HG02610 (cell line): Measurements from ENCODE around the gene VWA5B1.
"Not testable (repeated sequence)": the region's sequence is repeated elsewhere in the genome, so short reads cannot be mapped to it uniquely, and the experiment has no call there.

ENCODE experiments used
- ATAC-seq: cut with Tn5 transposase; IDR thresholded peaks from one replicate; pipeline ENCODE4 v1.9.1; 2021; ENCODE audit warnings: mild to moderate bottlenecking, moderate library complexity; ENCODE audit not compliant: unreplicated experiment

Gene VWA5B1, protein sequence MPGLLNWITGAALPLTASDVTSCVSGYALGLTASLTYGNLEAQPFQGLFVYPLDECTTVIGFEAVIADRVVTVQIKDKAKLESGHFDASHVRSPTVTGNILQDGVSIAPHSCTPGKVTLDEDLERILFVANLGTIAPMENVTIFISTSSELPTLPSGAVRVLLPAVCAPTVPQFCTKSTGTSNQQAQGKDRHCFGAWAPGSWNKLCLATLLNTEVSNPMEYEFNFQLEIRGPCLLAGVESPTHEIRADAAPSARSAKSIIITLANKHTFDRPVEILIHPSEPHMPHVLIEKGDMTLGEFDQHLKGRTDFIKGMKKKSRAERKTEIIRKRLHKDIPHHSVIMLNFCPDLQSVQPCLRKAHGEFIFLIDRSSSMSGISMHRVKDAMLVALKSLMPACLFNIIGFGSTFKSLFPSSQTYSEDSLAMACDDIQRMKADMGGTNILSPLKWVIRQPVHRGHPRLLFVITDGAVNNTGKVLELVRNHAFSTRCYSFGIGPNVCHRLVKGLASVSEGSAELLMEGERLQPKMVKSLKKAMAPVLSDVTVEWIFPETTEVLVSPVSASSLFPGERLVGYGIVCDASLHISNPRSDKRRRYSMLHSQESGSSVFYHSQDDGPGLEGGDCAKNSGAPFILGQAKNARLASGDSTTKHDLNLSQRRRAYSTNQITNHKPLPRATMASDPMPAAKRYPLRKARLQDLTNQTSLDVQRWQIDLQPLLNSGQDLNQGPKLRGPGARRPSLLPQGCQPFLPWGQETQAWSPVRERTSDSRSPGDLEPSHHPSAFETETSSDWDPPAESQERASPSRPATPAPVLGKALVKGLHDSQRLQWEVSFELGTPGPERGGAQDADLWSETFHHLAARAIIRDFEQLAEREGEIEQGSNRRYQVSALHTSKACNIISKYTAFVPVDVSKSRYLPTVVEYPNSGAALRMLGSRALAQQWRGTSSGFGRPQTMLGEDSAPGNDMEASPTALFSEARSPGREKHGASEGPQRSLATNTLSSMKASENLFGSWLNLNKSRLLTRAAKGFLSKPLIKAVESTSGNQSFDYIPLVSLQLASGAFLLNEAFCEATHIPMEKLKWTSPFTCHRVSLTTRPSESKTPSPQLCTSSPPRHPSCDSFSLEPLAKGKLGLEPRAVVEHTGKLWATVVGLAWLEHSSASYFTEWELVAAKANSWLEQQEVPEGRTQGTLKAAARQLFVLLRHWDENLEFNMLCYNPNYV

DNA sequence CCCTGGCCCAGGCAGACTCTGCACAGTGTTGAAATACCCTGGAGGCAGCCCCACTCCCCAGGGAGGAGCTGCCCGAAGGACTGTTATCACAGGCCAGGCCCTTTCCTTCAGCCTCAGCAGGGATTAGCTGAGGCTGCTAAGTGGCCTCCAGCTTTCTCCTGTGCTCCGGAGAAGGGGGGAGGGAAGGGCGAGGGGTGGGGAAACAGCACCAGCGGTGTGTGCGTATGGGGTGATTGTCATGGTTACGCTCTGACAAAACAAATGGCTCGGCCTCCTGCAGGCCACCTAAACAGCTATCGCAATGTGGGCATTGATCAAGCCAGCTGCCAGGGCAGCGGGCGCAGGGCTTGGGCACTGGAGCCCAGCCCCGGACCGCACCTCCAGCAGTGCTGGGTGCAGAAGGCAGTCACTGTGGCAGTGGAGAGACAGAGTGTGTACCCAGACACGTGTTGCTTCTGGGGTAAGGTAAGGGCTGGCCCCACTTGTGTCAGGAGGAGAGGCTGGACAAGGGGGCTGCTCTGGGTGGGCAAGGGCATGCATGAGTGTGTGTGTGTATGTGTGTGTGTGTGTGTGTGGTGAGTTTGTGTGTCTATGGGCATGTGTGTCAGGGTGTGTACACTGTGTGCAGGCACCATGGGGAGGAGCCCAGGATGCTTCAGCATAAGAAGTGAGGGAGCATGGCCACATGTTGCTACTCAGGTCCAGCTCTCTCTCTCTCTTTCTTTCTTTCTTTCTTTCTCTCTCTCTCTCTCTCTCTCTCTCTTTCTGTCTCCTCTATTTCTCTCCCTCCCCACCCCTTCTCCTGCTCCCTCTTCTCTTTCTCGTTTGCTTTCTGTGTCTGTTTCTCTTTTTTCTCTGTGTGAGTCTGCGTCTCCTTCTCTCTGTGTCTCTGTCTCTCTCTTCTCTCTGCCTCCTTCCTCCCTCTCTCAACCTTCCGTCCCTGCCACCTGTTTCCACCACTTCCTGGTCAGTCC is at the start of gene VWA5B1:
VWA5B1 (plus strand) TSS at position 252 of the 974 bp plus-strand sequence. CDS start 19,727 bp downstream, outside the sequence.
- no peak for ATAC-seq

DNA sequence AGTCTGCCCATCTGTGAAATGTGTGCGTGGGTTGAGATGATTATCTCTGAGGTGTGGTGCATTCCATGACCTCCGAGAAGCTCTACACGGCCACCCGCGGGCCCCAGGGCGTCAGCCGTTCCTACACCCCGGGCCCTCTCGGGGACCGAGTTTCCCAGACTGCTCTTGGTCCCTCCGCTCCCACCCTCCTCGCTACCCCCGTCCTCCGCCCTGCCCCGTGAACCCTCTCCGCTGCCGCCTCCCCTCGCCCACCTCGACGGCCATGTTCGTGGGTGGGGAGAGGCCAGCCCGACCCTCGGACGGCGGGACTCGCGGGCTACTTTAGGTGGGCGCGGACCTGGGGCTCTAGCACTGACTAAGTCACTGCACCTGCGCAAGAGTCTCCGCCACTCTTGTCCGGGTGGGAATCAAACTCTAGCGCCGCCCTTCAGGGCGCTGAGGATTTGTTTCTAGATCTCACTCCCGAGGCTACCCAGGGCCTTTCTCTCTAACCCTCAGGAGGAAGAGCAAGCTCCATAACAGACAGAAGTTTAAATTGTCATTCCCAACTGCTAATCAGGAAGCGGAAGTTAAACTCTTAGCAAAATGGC is 47.7 kb upstream of the VWA5B1 start:
- no peak for ATAC-seq

DNA sequence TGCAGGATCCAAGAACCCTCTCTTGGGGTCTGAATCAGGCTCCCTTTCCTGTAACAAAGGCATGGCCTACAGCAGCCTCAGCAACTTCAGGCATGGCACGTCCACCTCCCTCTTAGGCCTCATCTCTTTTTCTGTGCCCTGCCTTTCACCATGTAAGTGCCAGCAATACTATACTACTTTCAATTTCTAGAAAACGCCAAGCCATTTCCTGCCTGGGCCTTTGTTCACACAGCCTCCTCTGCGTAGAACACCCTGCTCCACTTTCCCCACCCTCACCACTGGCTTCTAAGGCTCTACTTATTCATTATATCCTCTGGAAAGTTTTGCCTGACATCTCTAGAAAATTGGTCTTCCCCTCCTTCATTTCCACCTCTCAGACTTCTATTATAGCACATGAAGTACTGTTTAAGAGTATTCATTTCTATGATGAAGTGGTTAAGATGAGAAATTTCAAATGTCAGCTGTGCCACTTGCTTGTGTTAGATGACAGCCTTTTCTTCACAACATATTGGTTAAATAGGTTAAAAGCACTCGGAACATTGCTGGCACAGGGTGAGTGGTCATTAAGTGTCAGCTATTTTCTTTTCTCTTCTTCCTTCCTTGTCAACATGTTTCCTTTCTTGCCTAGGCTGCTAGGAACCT is 41.6 kb upstream of the VWA5B1 start:
- no peak for ATAC-seq

DNA sequence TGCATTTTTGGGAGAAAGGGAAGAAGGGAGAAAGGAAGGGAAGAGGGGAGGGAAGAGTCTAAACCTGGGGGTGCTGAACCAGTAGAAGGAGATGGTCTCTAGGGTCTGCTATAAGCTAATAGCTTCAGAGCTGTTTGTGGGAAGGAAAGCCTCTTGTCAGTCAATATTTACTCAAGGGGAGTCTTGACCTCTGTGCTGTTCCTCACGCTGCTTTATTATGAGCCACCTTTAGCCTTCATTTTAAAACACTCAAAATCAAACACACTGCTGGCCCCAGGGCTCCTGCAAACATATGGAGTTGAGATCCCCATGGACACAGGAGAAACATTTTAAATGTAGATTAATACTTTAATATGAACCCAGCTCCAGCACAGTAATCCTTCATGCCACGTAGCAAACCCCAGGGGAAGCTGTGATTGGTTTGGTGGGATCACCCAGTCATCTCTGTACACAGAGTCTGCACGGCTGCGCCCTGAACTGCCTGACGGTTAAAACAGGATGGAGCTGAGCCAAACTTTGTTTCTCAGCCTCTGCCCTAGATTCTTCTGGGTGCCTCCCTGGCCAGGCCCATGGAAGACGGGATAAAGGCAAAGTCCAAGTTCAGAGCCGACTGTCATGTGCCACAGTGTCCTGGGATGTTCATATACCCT is 40.2 kb upstream of the VWA5B1 start:
- ATAC-seq: no peak

DNA sequence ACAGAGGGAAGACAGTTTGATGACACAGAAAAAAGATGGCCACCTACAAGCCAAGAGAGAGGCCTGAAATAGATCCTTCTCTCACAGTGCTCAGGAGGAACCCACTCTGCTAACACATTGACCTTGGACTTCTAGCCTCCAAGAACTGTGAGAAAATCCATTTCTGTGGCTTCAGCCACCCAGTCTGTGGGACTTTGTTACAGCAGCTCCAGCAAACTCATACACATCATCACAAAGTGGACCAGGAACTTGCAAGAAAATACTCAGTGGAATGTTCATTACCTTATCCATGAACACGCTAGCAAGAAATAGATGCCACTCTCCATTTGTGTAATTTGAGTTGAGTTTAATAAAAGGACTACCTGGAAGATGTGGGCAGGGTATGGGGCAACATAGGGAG is 38.1 kb upstream of the VWA5B1 start:
- no peak for ATAC-seq

DNA sequence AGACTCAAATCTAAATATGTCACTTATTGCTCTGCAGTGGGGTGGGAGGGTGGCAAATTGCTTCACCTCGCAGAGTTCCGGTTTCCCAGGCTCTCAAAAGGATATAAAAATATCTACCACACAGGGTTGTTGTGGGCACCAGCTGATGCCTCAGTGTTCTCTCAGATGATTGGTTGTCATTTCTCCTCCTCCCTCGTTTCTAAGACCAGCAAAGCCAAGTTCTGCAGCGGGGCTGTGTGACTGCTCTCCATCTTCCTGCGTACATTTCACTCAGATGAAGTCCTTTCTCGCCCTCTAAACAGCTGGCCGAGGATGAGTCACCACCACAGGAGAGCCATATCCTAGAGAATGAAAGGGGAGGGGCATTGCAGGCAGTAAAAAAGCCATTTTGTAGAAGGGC is 35.0 kb upstream of the VWA5B1 start:
- no peak for ATAC-seq

DNA sequence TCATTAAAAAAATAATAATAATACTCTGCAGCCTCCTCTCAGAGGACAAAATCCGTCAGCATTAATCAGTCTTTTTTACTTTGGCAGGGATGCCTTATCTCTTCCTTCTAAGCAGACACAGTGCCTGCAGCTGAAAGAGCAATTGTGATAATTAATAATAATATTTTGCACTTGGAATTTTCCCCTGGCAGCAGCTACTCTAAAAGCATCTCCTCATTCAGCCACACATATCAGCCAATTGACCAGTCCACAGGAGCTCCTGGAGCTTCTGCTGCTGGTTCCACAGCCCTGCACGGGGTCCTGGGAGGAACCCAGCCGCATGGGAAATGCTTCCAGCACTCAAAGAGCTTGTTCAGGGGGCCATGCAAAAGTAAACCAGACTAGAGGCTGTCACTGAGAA is 31.0 kb upstream of the VWA5B1 start:
- ATAC-seq: no peak

DNA sequence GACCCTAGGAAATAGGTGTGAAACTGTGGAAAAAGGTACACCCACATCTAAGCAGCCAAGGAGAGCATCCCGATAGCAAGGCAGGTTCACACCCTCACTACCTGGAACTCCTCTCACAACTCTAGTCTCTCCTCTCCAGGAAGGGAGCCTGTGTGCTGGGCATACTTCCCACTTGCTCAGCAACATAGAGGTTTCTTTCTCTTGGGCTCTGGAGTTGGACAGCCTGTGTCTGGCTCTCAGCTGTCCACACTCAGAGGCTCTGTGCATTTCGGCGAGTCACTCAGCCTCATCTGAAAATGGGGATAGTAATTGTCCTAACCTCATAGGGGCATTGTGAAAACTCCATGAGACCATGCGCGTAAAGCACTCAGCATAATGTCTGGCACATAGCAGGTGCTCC is 29.6 kb upstream of the VWA5B1 start:
- no peak for ATAC-seq

DNA sequence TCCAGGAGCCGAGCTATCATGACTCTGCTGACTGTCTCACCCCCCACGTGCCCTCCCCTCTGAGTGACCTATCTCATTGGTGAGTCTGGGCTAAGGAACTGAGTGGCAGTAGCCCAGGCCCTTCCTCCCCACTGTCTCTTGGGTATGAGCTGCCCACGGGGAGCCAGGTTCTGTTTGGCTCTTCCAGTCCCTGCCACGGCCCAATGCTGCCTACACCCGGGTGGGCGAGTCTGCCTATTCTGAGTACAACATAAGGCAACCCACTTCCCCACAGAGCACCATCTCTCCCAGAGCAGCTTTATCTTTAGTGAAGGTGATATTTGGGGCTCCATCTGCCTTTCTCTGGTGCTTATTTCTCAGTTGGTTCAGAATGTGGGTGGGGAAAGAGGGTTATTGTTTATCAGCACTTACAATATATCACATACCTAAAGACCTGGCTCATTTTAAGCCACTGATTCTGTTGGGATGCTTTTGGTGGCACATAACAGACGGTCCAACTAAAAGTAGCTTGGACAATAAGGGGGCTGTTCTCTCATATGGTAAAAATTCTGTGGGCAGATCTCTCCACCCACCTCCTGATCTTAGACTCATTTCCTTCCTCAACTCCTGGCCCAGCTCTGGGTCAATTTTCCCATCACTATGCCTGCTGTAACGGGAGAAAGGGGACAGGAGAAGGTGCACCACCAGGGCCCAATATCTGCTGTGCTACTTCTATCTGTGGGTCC is 27.7 kb upstream of the VWA5B1 start:
- no peak for ATAC-seq

DNA sequence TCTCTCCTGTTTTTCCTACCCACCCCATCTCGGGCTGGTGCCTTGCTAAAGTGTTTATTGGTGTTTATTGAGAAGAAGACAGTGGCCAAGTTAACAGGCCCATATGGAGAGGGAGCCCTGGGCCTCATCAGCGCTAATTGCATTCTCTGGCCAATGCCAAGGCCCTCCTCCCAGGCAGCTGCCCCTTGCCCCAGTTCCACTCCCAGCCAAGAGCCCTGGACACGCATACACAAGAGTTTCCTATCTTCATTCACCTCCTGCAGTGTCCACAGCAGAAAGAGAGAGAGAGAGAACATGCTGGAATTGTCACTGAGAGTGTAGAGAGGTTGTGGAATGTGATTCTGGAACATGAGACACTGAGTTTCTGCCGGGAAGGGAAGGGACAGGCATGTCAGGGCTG is 25.4 kb upstream of the VWA5B1 start:
- no peak for ATAC-seq

DNA sequence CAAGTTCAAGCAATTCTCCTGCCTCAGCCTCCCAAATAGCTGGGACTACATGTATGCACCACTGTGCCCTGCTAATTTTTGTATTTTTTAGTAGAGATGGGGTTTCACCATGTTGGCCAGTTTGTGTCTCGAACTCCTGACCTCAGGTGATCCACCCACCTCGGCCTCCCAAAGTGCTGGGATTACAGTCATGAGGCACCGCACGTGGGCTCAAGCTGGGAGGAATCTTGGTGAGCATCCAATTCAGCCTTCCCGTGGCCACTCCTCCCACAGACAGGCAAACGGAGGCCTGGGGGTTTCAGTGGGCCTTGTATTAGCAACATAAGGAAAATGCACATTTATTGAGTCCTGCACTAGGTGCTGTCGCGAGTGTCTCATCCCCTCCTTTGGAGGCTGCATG is 24.5 kb upstream of the VWA5B1 start:
- ATAC-seq: no peak

DNA sequence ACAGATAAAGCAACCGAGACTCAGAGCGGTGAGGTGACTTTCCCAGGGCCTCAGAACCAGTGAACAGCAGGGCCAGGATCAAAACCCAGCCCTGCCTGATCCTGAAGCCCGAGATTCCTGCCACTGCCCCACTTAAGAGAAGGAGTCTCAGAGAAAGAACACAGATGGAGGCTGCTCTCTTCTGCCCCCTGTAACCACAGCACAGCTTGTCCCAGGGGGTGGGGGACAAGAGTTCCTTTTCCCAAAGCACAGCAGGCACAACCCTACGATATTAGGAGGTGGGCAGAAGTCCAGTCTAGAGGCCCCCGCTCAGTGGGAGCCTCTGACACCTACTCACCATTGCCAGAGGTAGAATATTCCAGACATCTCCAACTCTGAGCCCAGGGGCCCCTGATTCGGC is 24.0 kb upstream of the VWA5B1 start:
- ATAC-seq: no peak

DNA sequence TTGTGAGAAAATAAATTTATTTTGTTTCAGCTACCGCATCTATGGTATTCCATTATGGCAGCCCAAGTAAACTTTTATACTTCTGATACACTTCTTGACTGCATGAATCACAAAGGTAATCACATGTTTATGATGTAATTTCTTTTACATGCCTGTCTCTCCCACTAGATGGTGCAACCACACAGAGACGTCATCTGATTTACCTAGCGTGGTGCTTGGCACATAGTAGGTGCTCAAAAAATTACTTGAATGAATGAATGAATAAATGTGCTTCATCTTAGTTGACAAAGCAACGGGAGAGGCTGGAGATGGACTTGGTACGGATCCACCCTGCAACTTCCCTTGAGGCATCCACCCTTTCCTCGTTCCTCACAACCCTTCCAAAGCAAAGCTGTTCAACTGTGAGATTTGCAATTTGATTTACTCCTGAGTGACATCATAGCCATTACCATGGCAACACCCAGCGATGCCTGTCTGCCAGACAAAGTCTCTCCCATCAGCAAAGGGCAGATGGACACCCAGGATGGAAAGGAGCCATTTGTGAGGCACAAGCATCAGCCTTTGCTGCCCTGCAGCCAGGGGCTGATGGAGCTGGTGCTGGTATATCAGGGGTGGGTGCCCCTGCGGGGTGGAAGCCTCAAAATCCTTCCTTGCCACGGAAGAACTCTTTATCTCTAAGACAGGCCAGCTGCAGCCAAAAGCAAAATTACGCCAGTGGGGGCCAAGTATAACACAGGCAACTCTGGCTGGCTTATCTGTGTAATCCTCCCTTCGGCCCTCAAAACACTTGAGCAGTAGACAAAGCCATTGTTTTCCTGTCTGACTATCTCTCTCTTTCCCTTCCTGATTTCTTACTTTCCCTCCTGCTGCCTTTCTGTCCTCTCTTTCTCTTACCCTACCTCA is 18.9 kb upstream of the VWA5B1 start:
- ATAC-seq: no peak

DNA sequence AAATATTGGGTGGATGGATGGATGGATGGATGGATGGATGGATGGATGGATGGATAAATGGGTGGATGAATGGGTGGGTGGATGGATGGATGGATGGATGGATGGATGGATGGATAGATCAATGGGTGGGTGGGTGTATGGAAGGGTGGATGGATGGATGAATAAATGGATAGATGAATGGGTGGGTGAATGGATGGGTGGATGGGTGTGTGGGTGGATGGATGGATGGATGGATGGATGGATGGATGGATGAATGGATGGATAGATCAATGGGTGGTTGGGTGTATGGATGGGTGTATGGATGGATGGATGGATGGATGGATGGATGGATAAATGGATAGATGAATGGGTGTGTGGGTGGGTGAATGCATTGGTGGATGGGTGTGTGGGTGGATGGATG is 17.0 kb upstream of the VWA5B1 start:
- ATAC-seq: not testable (repeated sequence)

DNA sequence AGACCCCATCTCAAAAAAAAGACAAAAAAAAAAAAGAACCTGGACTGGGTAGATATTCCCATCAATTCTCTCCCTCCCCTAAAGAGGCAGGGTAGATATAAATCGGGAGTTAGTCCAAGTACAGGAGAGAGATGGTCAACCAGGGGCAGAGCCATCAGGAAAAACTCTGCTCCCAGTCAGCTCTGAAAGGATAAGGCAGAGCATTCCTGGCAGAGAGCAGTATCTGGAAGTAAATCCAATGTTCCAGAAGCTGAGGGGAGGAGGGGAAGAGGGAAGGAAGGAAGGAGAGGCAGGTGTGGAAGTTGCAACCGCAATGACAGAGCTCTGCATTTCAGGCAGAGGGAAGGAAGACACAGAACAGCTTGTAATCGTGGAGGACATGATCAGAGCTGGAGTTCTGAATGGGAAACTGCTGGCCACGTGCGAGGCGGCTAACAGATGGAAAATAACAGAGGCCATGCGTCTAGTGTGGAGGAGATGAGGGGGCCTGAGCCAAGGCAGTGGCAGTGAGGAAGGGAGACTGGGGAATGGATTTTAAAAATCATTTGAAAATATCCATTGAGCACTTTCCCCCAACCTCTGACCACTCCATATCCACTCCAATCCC is 15.3 kb upstream of the VWA5B1 start:
- ATAC-seq: no peak

DNA sequence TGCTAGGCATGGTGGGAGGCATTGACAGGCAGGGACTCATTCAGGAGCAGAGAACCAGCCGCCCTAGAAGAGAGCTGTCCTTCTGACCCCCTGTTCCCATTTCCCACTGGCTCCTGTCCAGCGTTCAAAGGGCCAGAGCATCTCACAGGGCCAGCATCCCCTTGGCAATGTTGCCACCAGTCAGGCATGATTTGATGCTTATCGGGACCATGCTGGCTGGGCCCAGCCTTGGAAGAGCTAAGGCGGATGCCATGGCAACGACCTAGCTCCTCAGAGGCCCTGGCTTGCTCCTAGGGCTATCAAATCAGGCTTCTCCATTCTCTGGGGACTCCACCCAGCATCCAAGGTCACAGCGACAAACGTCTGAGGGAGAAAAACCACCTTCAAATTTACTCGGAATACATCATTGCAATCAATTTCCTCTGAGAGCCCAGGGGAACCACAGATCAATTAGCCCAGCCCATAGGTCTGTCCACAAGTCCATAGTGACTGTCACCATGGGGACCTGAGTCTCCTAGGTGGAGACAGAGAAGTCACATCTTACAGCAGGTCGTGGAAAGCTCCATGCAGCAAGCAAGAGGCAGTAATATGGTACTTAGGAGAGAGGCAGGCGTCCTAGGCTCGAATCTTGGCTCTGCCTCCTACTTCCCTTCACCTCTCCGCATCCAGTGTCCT is 14.1 kb upstream of the VWA5B1 start:
- ATAC-seq: no peak
